Natural killer cell (primary cell): ENCODE results near the gene LAMA5. TPM values are rescaled to one million over a fixed set of nuclear protein-coding genes. Genes with fewer than 3 reads are reported as not detected.

Experiments
- ATAC-seq, 3 donors: fragments of 150-1000 bp in 2 of 3; fragments of 200-7000 bp in 1 of 3; cut with Tn5 transposase; 1 replicate in 1 of 3; 2 replicates in 2 of 3; pipeline ENCODE4 v1.10.0; 2021; ENCODE audit warnings: mild to moderate bottlenecking in 2 of 3, moderate library complexity in 2 of 3
- DNase-seq, 2 donors: peaks; one replicate each; pipeline versions ENCODE4 v3.0.0 to v3.0.0-alpha.2; 2013 to 2021; ENCODE audit warnings: mixed read lengths in 1 of 2
- H3K27ac ChIP-seq: one replicate; pipeline ENCODE4 v1.5.1; 2013; ENCODE audit warnings: mild to moderate bottlenecking, low read length
- H3K27me3 ChIP-seq: one replicate; pipeline ENCODE4 v1.6.1; 2013; ENCODE audit warnings: low read length; ENCODE audit not compliant: control insufficient read depth, insufficient read depth
- H3K36me3 ChIP-seq: one replicate; pipeline ENCODE4 v1.6.1; 2013; ENCODE audit warnings: low read length; ENCODE audit not compliant: control insufficient read depth, insufficient read depth
- H3K4me1 ChIP-seq: one replicate; pipeline ENCODE4 v1.6.1; 2013; ENCODE audit warnings: low read length; ENCODE audit not compliant: control insufficient read depth, insufficient read depth
- H3K4me3 ChIP-seq: one replicate; pipeline ENCODE4 v1.5.1; 2013; ENCODE audit warnings: low read length
- H3K9me3 ChIP-seq: one replicate; pipeline ENCODE4 v1.6.1; 2013; ENCODE audit warnings: low read length; ENCODE audit not compliant: control insufficient read depth, insufficient read depth
- H3K27ac Mint-ChIP-seq, 2 donors: one replicate each; pipeline ENCODE4 v1.8.0; 2022; ENCODE audit warnings: mild to moderate bottlenecking in 2 of 2, mixed read lengths in 2 of 2, moderate library complexity in 1 of 2
- H3K27me3 Mint-ChIP-seq, 2 donors: one replicate each; pipeline ENCODE4 v1.8.0; 2022; ENCODE audit warnings: low read depth in 2 of 2, mixed read lengths in 2 of 2
- H3K36me3 Mint-ChIP-seq: one replicate; pipeline ENCODE4 v1.8.0; 2022; ENCODE audit warnings: mixed read lengths
- H3K4me1 Mint-ChIP-seq, 2 donors: one replicate each; pipeline ENCODE4 v1.8.0; 2022; ENCODE audit warnings: mixed read lengths in 2 of 2
- H3K4me3 Mint-ChIP-seq: one replicate; pipeline ENCODE4 v1.8.0; 2022; ENCODE audit warnings: mild to moderate bottlenecking, moderate library complexity, mixed read lengths
- H3K9me3 Mint-ChIP-seq, 2 donors: one replicate each; pipeline ENCODE4 v1.8.0; 2022; ENCODE audit warnings: mixed read lengths in 2 of 2
- CTCF ChIP-seq: fragments of 200-600 bp; IDR thresholded peaks from one replicate; pipeline ENCODE4 v1.8.0; 2022; ENCODE audit warnings: antibody characterized with exemption
- WGBS: methylation state at CpG from one replicate; pipeline ENCODE4 v1.1.7; 2013; ENCODE audit warnings: missing lambda C conversion rate; ENCODE audit not compliant: insufficient coverage; 5-methylcytosine and 5-hydroxymethylcytosine counted together
- intact Hi-C: fragments of 100-400 bp; cut with micrococcal nuclease; formaldehyde crosslinking; loops from one replicate; pipeline ENCODE4 v1.14.2; 2022
- total RNA-seq, 4 donors: library from RNA; stranded (reverse); fragments of 120-200 nt in 1 of 4; gene quantifications; one replicate each; pipeline versions ENCODE4 v1.2.3 to v1.2.4, GENCODE V29; 2013 to 2022

Gene LAMA5
- total RNA-seq, 3 donors from 2014 or later (not counting 1 experiment from before 2014, with no cell fraction given): 1.0 to 4.3 (median 1.4) TPM

GRCh38 chr20:62338294-62338620 is 28.9 kb downstream of the LAMA5 start:
- H3K27ac ChIP-seq: peak overlapping the region; percentile 33
- H3K36me3 ChIP-seq: no peaks in the 10 kb centered on the region
- no peak for TF ChIP-seq CTCF
- Mint-ChIP-seq H3K36me3 (no peaks in the 10 kb centered on the region), H3K4me1 (no peaks in the 10 kb centered on the region), H3K9me3 (no peaks in the 10 kb centered on the region), H3K4me3 (no peak overlapping the region), H3K27ac (no peak overlapping the region), H3K27me3 (peaks cover 8 to 10% of the 10 kb centered on the region in 2 donors)
- intact Hi-C loops: no loop called here
- H3K4me3 ChIP-seq: no peak overlapping the region
- DNase-seq: no peak
- H3K27me3 ChIP-seq: no peaks in the 10 kb centered on the region
- peaks cover 24% of the 10 kb centered on the region for H3K4me1 ChIP-seq
- 88% methylated on average over 16 of the region's 16 CpGs for WGBS
- ATAC-seq: no peak
- no peaks in the 10 kb centered on the region for H3K9me3 ChIP-seq

DNA sequence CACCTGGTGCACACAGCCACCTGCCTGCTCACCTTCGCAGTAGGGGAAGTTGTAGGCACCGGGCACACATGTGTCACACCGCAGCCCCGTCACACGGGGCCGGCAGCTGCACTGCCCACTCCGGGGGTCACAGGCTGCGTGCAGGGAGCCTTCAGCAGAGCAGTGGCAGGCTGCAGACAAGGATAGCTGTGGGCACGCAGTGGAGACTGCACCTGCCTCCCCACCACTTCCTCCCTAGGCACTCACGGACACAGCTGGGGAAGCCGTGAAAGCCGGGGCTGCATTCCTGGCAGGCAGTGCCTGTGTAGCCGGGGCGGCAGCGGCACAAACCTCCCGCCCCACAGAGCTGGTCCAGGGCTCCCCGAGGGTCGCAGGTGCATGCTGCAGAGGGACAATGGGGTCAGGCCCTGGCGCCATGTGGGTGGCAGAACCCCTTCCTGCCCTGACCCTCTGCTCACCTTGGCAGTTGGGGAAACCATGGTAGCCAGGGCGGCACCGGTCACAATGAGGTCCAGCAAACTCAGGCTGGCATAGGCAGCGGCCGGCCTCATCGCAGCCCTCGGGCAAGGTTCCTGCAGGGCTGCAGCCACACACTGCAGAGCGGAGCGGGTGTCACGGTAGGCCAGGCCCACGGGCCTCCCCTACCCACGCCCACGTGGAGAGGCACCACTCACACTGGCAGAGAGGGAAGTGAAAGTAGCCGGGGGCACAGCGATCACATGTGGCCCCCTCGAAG is 29.4 kb downstream of the LAMA5 start:
- no peaks in the 10 kb centered on the region for H3K9me3 Mint-ChIP-seq
- DNase-seq: no peak
- H3K4me1 ChIP-seq: peaks cover 24% of the 10 kb centered on the region
- H3K27ac Mint-ChIP-seq: no peak overlapping the region
- no peak for ATAC-seq
- peak overlapping the region; percentile 44 for H3K27ac ChIP-seq
- no peak overlapping the region for H3K4me3 Mint-ChIP-seq
- H3K9me3 ChIP-seq: no peaks in the 10 kb centered on the region
- intact Hi-C loops: no loop called here
- no peaks in the 10 kb centered on the region for H3K27me3 ChIP-seq
- H3K36me3 Mint-ChIP-seq: no peaks in the 10 kb centered on the region
- H3K36me3 ChIP-seq: no peaks in the 10 kb centered on the region
- TF ChIP-seq CTCF: no peak
- WGBS: 34% methylated on average over 34 of the region's 34 CpGs
- H3K4me1 Mint-ChIP-seq: no peaks in the 10 kb centered on the region
- H3K4me3 ChIP-seq: no peak overlapping the region
- peaks cover 8 to 10% of the 10 kb centered on the region in 2 donors for H3K27me3 Mint-ChIP-seq

- Mint-ChIP-seq H3K9me3 (no peaks in the 10 kb centered on the region), H3K4me1 (no peaks in the 10 kb centered on the region), H3K36me3 (no peaks in the 10 kb centered on the region), H3K27ac (no peak overlapping the region), H3K27me3 (peaks cover 8 to 10% of the 10 kb centered on the region in 2 donors), H3K4me3 (no peak overlapping the region)
- DNase-seq: no peak
- ATAC-seq: peak in 1 of 3 donors; percentile 12
- Histone ChIP-seq H3K9me3 (no peaks in the 10 kb centered on the region), H3K4me1 (peaks cover 24% of the 10 kb centered on the region), H3K27ac (no peak overlapping the region), H3K36me3 (no peaks in the 10 kb centered on the region), H3K27me3 (no peaks in the 10 kb centered on the region), H3K4me3 (no peak overlapping the region)
- no peak for TF ChIP-seq CTCF
- 88% methylated on average over 53 of the region's 53 CpGs for WGBS
- intact Hi-C loops: no loop called here
These were observed 30.1 kb downstream of the LAMA5 start for GRCh38 chr20:62336775-62337557.
